RPMI7951 (cell line): ENCODE results near the gene RPS27A. TPM values are rescaled to one million over a fixed set of nuclear protein-coding genes. Genes with fewer than 3 reads are reported as not detected.

Experiments
- total RNA-seq: library from RNA; depleted of rRNA; stranded (reverse); fragments of >200 nt; shearing (Covaris generic); gene quantifications from 2 replicates; pipeline ENCODE4 v1.2.3, GENCODE V29; 2014; rRNA removed

RPS27A gene
- total RNA-seq, 1 experiment from 2014 or later = 2,901 TPM

Other genes starting within 250 kb of the RPS27A start
- gene RTN4, start 182.2 kb upstream of the RPS27A start, total RNA-seq = 174 and 194 TPM in 2 replicates
- 2.1 and 5.4 TPM in 2 replicates for gene CLHC1, start 395 bp upstream of the RPS27A start, total RNA-seq
- gene MTIF2, start 36.5 kb downstream of the RPS27A start, total RNA-seq = 44.0 and 51.1 TPM in 2 replicates
- 62.5 and 86.3 TPM in 2 replicates for gene CCDC88A, start 187.2 kb downstream of the RPS27A start, total RNA-seq